ENCODE measurements around the gene DSG1.

The DSG1 gene

DNA sequence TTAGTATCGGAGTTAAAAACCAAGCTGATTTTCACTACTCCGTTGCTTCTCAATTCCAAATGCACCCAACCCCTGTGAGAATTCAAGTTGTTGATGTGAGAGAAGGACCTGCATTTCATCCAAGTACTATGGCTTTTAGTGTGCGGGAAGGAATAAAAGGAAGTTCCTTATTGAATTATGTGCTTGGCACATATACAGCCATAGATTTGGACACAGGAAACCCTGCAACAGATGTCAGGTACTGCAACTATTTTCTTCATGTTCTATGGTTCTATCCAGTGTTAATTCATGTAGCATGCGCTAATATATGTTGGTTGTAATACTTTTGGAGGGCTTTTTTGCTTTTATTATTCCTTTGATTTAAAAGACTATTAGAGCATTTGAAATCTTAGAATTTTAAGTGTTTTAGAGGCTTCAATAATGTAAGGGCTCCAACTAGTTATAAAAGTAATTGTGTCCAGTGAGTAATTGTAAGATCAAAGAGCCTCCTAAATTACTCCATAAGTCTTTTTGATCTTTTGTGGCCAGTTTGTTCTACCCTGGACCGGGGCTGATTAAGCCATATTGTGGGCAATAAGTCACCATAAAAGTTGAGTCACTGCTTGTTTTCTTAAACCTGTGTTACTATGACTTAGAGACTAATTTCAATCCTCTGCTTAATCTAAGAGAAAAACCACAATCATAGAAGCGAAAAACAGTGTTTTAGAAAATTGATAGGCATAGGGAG, 81.5 kb downstream of the DSG1 start:
- TF ChIP-seq, protein P1, sequence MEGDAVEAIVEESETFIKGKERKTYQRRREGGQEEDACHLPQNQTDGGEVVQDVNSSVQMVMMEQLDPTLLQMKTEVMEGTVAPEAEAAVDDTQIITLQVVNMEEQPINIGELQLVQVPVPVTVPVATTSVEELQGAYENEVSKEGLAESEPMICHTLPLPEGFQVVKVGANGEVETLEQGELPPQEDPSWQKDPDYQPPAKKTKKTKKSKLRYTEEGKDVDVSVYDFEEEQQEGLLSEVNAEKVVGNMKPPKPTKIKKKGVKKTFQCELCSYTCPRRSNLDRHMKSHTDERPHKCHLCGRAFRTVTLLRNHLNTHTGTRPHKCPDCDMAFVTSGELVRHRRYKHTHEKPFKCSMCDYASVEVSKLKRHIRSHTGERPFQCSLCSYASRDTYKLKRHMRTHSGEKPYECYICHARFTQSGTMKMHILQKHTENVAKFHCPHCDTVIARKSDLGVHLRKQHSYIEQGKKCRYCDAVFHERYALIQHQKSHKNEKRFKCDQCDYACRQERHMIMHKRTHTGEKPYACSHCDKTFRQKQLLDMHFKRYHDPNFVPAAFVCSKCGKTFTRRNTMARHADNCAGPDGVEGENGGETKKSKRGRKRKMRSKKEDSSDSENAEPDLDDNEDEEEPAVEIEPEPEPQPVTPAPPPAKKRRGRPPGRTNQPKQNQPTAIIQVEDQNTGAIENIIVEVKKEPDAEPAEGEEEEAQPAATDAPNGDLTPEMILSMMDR (IDR thresholded peaks at IDR 0.05; ENCODE audit: low read depth, low read length) = no peak
- DNase-seq (ENCODE audit: extremely low read depth, low read depth) = no peak

DNA sequence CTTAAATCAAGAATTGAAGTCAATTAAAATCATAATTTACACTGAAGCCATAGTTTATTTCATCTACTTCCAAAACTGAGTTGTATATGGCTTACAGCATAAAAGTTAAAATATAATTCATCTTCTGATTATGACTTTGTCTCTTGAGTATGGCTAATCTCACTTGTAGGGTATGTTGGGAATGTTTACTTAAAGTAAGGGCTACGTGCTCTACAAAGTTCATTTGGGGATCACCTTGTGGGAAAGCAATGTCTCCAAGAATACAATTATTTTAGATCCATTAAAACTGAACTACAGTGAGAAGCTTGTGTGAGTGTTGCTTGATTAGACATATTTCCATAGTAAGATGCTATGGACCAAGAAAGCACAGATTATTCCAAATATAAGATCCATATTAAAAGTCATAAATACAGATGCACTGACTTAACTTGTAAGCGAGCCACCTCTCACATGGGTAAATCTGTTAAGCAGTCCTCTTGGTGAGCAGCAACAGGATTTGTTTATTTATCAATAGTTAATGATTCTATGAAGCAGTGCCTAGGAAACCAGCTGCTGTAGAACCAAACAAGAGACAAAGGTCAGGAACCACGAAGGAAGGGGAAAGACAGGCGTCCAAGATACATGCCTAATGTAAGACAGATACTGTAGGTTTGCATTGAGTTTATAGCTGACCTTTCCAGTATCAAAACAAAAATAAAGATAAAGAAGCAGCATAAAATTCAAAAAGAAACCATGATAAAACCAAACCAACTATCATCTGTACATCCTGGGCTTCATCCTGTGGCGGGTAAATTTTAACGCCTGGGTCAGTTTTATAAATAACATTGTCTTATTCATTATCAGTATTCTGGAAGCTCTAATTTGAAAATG, 83.4 kb downstream of the DSG1 start:
- no peak for DNase-seq (ENCODE audit: extremely low read depth, low read depth)
- TF ChIP-seq, protein P1 (IDR thresholded peaks at IDR 0.05; ENCODE audit: low read depth, low read length) = no peak

DNA sequence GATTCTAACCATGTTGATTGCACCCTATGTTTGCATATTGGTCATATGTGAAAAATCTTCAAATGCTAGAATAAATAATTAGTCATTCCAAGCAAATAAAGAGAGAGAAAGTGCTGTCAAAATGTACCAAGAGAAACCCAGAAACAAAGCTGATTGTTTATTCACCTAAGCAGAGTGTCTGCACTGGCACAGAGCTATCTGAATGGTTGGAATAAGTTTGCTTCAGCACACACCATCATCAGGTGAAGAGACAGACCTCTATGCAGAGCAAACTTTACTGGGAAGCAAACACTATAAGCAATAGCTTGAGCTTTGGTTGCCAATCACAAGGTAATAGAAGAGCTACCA, 84.0 kb downstream of the DSG1 start:
- TF ChIP-seq, protein P1 (IDR thresholded peaks at IDR 0.05; ENCODE audit: low read depth, low read length) = no peak
- no peak for DNase-seq (ENCODE audit: extremely low read depth, low read depth)

DNA sequence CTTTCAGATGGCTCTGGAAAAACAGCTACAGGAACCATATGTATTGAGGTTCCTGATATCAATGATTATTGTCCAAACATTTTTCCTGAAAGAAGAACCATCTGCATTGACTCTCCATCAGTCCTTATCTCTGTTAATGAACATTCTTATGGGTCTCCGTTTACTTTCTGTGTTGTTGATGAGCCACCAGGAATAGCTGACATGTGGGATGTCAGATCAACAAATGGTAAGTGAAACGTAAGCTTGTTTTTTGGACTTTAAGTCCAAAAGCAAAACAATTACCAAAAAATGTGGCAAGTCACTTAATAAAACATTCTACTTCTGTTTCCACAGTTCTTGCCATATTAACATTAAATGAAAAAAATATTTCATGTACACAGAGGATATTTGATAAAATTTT, 85.4 kb downstream of the DSG1 start:
- TF ChIP-seq, protein P1 (IDR thresholded peaks at IDR 0.05; ENCODE audit: low read depth, low read length) = no peak
- no peak for DNase-seq (ENCODE audit: extremely low read depth, low read depth)

Measured in AG09319 (cell line).